Vagina (tissue), 2 donors: ENCODE results near the gene SGF29. TPM values are rescaled to one million over a fixed set of nuclear protein-coding genes. Genes with fewer than 3 reads are reported as not detected.
"Not testable (repeated sequence)": the region's sequence is repeated elsewhere in the genome, so short reads cannot be mapped to it uniquely, and the experiment has no call there.

Experiments used
- DNase-seq, 2 donors: peaks; one replicate each; pipeline ENCODE4 v3.0.0-alpha.2; 2017; ENCODE audit errors: extremely low spot score in 2 of 2
- H3K27ac ChIP-seq: fragments of 200-600 bp; sonication (generic); one replicate; pipeline ENCODE4 v1.5.1; 2019
- H3K27me3 ChIP-seq: fragments of 200-600 bp; sonication (generic); one replicate; pipeline ENCODE4 v1.5.1; 2019
- H3K36me3 ChIP-seq, 2 donors: fragments of 200-600 bp; sonication (generic); one replicate each; pipeline ENCODE4 v1.5.1; 2017 to 2019
- H3K4me1 ChIP-seq: fragments of 200-600 bp; sonication (generic); one replicate; pipeline ENCODE4 v1.5.1; 2019
- H3K4me3 ChIP-seq, 2 donors: fragments of 200-600 bp; sonication (generic); 1 replicate in 1 of 2; 2 replicates in 1 of 2; pipeline ENCODE4 v1.5.1; 2016 to 2019
- H3K9me3 ChIP-seq: fragments of 200-600 bp; sonication (generic); one replicate; pipeline ENCODE4 v1.5.1; 2019
- CTCF ChIP-seq, 3 experiments: fragments of 450-650 bp in 2 of 3; fragments of 200-600 bp in 1 of 3; sonication (generic) in 1 of 3; IDR thresholded peaks; one replicate each; pipeline ENCODE4 v1.5.1; 2017 to 2019; ENCODE audit warnings: antibody characterized with exemption in 3 of 3, mild to moderate bottlenecking in 2 of 3, moderate library complexity in 2 of 3
- POLR2A ChIP-seq, 2 donors: fragments of 450-650 bp; IDR thresholded peaks; one replicate each; pipeline ENCODE4 v1.6.1; 2017; ENCODE audit warnings: antibody characterized with exemption in 2 of 2, mild to moderate bottlenecking in 2 of 2, moderate library complexity in 2 of 2
- POLR2AphosphoS5 ChIP-seq, 2 donors: sonication (generic); formaldehyde crosslinking; IDR thresholded peaks; one replicate each; pipeline ENCODE4 v1.9.0; 2017; ENCODE audit warnings: antibody characterized with exemption in 2 of 2, mild to moderate bottlenecking in 2 of 2, low read depth in 1 of 2; ENCODE audit not compliant: insufficient read depth in 1 of 2
- intact Hi-C: fragments of 100-400 bp; cut with DNase I; formaldehyde crosslinking; loops from one replicate; pipeline ENCODE4 v1.15.1; 2023
- total RNA-seq: library from RNA; depleted of rRNA; stranded (reverse); fragments of >200 nt; gene quantifications from one replicate; pipeline ENCODE4 v1.2.3, GENCODE V29; 2016

The SGF29 gene
- total RNA-seq, 1 donor from 2014 or later: 16.5 TPM

- H3K4me1 ChIP-seq, intact Hi-C loops: not testable (repeated sequence)
Observed at GRCh38 chr16:28601589-28601988, 47.9 kb downstream of the SGF29 start.

GRCh38 chr16:28602062-28602461 lies 48.3 kb downstream of the SGF29 start:
- H3K27me3 ChIP-seq, H3K27ac ChIP-seq, intact Hi-C loops, H3K9me3 ChIP-seq, H3K4me1 ChIP-seq, H3K36me3 ChIP-seq, H3K4me3 ChIP-seq, DNase-seq: not testable (repeated sequence)

More at GRCh38 chr16:28601589-28601988, 47.9 kb downstream of the SGF29 start:
- not testable (repeated sequence) for H3K27me3 ChIP-seq, H3K9me3 ChIP-seq, H3K36me3 ChIP-seq, H3K4me3 ChIP-seq, DNase-seq, H3K27ac ChIP-seq

GRCh38 chr16:28602529-28602928 lies 48.8 kb downstream of the SGF29 start:
- Histone ChIP-seq H3K4me3 (no peak overlapping the region), H3K36me3 (no peaks in the 10 kb centered on the region), H3K4me1 (no peaks in the 10 kb centered on the region), H3K9me3 (no peaks in the 10 kb centered on the region), H3K27ac (no peak overlapping the region), H3K27me3 (no peaks in the 10 kb centered on the region)
- no peak for DNase-seq
- intact Hi-C loops: no loop called here
- TF ChIP-seq POLR2AphosphoS5 (IDR thresholded peaks at IDR 0.05; ENCODE audit: insufficient read depth in 1 of 2, low read depth in 1 of 2) (no peak), CTCF (IDR thresholded peaks at IDR 0.05) (no peak), POLR2A (IDR thresholded peaks at IDR 0.05) (no peak)

DNA sequence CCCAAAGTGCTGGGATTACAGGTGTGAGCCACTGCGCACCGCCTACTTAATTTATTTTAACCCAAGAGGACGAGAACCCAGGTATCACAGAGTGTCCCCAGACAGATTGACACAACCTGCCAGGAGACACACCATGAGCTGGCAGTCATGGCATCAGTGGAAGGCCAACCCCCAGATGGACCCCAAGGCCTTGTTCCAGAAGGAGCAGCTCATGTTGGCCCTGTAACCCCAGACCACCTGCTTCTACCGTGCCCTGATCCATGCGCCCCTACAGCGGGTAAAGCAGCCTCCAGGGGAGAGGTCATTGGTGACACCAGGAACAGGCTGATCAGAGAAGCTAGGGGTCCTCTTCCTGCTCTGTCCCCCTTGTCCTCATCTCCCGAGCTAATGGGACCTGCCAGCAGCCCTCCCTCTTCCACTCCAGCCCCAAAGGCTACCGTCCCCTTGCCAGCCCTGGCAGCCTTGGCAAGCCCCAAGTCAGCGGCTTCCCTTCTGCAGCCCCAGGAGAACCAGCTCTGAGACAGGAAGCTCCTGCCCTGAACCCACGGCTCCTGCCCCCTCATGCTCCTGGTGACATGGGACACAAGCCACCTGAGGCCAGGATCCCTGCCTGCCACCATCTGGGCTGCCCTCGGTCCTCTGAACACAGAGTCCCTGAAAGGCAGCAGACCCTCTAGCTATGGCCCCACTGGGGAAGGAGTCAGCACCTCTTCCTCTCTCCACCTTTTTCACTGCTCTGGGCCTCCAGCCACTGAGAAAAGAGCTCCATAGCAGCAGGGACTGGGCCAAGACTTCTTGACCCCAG lies 49.9 kb downstream of the SGF29 start:
- H3K4me3 ChIP-seq: no peak overlapping the region
- no peak overlapping the region for H3K27ac ChIP-seq
- no peaks in the 10 kb centered on the region for H3K27me3 ChIP-seq
- intact Hi-C loops: no loop called here
- DNase-seq: no peak
- TF ChIP-seq POLR2A (IDR thresholded peaks at IDR 0.05) (no peak), POLR2AphosphoS5 (IDR thresholded peaks at IDR 0.05; ENCODE audit: insufficient read depth in 1 of 2, low read depth in 1 of 2) (no peak), CTCF (IDR thresholded peaks at IDR 0.05) (no peak)
- H3K36me3 ChIP-seq: no peaks in the 10 kb centered on the region
- no peaks in the 10 kb centered on the region for H3K9me3 ChIP-seq
- H3K4me1 ChIP-seq: no peaks in the 10 kb centered on the region

- Histone ChIP-seq H3K4me1 (peaks cover 1% of the 10 kb centered on the region), H3K4me3 (no peak overlapping the region), H3K27me3 (no peaks in the 10 kb centered on the region), H3K9me3 (no peaks in the 10 kb centered on the region), H3K36me3 (no peaks in the 10 kb centered on the region), H3K27ac (no peak overlapping the region)
- TF ChIP-seq CTCF (IDR thresholded peaks at IDR 0.05): no peak
- no peak for TF ChIP-seq POLR2A (IDR thresholded peaks at IDR 0.05)
- no peak for TF ChIP-seq POLR2AphosphoS5 (IDR thresholded peaks at IDR 0.05; ENCODE audit: insufficient read depth in 1 of 2, low read depth in 1 of 2)
- intact Hi-C loops: no loop called here
- DNase-seq: no peak
Observed at GRCh38 chr16:28604186-28604565, 50.5 kb downstream of the SGF29 start.

- H3K4me3 ChIP-seq: no peak overlapping the region
- H3K27ac ChIP-seq: no peak overlapping the region
- intact Hi-C loops: no loop called here
- H3K9me3 ChIP-seq: no peaks in the 10 kb centered on the region
- no peaks in the 10 kb centered on the region for H3K36me3 ChIP-seq
- no peaks in the 10 kb centered on the region for H3K27me3 ChIP-seq
- DNase-seq: no peak
- no peak for TF ChIP-seq CTCF (IDR thresholded peaks at IDR 0.05)
- no peak for TF ChIP-seq POLR2A (IDR thresholded peaks at IDR 0.05)
- TF ChIP-seq POLR2AphosphoS5 (IDR thresholded peaks at IDR 0.05; ENCODE audit: insufficient read depth in 1 of 2, low read depth in 1 of 2): no peak
- peaks cover 9% of the 10 kb centered on the region for H3K4me1 ChIP-seq
Observed at GRCh38 chr16:28606291-28607115, 52.8 kb downstream of the SGF29 start.
